Stimulated activated CD4-positive, alpha-beta T cell treated with anti-CD3 and anti-CD28 coated beads, Interleukin-4, amount 100 ng/mL, for 48 hours (primary cell): Measurements from ENCODE around the gene OXER1.

ENCODE experiments used
- DNase-seq, 2 donors: peaks; one replicate each; pipeline ENCODE4 v3.0.0-alpha.2; 2020; ENCODE audit warnings: low read depth in 2 of 2

Gene OXER1

DNA sequence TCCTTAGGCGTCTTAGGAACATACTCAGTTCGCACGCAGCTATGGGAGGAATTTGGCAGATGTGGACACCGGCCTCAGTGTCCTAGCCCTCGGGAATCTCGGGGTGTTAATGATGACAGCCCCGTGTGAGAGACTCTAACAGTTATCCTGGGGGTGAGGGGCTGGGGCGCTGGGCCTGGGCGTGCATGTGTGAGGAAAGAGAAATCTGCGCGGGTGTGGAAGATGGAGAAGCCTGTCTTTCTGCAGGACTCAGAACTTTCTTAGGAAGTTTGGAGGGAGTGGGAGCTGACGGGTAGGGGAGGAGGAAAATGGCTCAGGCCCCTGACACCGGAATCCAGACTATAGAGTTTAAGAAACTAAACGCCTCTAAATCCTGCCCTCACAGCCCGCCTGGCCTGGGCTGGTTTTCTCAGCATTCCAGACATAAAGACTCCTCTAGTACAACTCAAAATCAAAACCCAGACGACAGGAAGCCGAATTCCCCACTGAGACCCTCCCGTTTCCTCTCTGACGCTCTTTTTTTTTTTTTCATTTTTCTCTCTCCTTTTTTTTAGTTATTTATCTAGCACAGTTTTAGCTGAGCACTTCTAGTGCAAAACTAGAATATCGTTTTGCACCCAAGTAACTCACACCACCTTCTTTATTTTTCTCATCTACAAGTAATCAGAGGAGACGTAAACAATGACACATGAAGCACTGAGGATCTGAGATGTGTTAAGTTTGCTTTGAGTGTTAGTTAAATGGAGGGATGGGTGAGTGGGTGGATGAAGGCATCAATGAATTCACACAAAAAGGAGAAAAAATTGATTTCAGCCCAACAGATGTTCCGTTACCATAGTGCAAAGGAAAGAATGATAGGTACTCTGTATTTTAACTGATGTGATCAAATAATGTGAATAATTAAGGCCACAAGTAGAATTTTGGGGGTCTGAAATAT lies 29.7 kb upstream of the OXER1 start:
- DNase-seq = no peak

DNA sequence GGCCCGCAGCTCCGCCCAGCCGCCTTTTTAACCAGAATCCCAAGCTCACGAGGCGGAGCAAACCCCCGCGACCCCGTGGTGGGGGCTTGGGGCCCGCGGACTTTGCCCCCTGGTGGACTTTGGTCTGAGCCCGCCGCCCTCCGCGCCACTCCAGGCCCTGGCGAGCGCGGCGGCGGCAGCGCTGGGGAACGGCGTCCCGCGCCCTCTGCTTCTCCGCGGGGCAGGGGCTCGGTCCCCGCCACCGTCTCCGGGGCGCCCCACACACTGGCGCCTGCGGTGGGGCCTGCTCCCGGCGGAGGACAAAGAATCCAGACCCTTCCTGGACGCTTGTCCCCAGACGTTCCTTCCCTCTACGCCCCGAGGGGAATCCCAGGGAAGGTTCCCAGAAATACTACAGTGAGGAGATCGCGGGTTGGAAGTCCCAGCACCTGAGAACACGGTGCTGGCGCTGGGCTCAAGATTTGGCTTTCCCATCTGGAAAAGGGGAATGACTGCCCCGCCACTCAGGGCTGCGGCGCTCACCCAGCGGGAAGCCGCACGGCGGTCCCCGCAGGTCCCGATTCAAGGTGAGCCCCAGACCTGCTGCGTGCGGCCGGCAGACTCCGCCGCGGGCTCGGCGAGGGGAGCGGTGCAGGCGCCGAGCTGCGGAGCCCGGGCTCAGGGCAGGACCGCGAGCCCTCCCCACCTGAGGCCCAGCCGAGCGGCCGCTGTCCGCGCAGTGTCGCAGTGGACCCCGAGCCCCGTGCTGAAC lies 28.8 kb upstream of the OXER1 start, which contains the start of gene HAAO:
HAAO (minus strand) TSS at position 1 of the 751 bp plus-strand sequence. CDS start 47 bp downstream, outside the sequence.
- no peak for DNase-seq

- DNase-seq = peak in 1 of 2 donors; percentile 16
Measured at GRCh38 chr2:42792087-42792582, 28.2 kb upstream of the OXER1 start.

- DNase-seq = no peak
Measured at GRCh38 chr2:42791606-42792005, 27.7 kb upstream of the OXER1 start.

DNA sequence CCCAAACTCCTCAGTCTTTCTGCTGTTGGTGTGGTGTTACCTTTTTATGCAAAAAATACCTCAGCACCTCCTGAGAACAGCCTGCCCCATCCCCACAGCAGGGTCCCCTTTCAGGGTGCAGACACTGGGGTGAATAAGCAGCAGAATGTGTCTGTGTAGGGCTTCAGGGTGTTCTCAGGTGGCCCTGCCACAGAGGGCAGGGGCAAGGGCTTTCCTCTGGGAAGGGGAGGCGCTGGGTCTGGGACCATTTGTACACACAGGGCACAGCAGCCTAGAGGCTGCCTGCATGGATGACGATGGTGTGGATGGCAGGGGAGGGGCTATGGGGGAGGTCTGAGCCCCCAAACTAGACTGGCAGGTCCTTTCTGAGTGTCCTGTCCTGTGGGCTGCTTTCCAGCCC lies 25.8 kb upstream of the OXER1 start:
- DNase-seq = no peak

- DNase-seq = no peak
Measured at GRCh38 chr2:42788882-42789281, 24.9 kb upstream of the OXER1 start.

DNA sequence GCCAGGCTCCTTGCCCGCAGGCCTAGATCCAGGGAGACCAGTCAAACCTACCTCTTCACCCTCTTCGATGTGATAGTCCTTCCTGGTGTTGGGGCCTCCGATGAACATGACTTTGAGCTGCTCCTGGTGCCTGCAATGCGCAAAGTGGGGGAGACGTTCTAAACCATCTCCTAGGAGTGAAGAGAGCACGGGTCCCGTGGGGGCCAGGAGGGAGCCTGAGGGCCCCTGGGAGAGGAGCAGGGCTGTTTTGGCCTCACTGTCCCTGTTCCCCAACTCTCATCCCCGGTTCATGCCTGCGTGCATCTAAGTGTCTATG lies 24.5 kb upstream of the OXER1 start:
- DNase-seq = no peak

GRCh38 chr2:42787788-42788477 lies 24.0 kb upstream of the OXER1 start:
- DNase-seq = no peak

- no peak for DNase-seq
Measured at GRCh38 chr2:42787424-42787787, 23.5 kb upstream of the OXER1 start.

GRCh38 chr2:42786561-42787345 lies 22.8 kb upstream of the OXER1 start:
- DNase-seq = no peak

- DNase-seq = no peak
Measured at GRCh38 chr2:42784204-42784880, 20.4 kb upstream of the OXER1 start.

DNA sequence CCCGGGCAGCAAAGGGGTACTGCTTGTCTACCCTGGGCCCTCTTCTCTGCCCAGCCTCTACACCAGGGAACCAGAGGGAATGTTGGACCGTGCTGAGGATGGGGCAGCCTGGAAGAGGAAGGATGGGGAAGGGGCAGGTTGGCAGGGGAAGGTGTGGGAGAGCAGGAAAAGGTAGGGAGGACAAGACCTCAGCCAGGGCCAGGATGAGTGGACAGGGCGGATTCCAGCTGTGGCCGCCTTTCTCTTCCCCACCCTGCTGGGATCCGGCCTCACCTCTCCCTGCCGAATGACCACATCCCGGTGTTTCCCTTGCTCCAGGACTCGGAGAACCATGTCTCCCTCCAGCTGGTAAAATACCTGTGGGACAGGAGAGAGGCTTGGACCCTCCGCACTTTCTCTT lies 19.6 kb upstream of the OXER1 start:
- DNase-seq = no peak

- no peak for DNase-seq
Measured at GRCh38 chr2:42781181-42781580, 17.2 kb upstream of the OXER1 start.

- no peak for DNase-seq
Measured at GRCh38 chr2:42777883-42778805, 14.2 kb upstream of the OXER1 start.

DNA sequence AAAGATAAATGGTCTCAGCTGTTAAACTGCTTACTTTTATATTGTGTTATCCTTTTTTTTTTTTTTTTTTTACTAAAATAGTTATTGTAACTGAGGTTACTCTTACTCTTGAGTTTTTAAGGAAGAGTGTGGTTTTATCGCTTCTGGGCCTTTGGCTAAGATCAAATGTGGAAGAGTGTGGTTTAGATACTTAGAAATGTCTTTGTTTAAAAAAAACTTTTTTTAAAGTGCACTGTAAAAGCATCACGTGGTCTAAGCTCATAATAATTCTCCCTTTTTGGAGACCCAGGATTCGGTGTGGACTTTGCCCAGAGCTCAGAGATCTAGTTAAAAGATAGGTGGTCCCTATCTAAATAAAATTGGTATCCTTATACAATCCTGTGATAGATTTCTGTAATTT lies 11.9 kb upstream of the OXER1 start:
- DNase-seq = no peak

DNA sequence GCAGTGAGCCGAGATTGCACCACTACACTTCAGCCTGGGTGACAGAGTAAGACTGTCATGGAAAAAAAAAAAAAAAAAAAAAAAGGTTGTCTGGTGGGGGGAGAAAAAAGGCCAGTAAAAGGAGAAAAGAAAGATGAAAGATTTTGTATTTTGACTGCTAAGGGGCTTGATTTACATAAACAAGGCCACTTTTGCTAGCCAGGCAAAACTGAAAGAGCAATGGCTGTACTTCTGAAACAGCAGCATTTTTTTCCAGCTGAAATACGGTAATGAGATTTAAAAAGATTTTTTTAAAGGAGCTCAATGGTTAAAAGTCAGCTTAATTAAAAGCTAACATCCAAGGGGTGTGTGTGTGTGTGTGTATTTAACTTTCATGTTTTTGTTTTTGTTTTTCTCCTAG lies 11.3 kb upstream of the OXER1 start:
- no peak for DNase-seq

GRCh38 chr2:42771546-42772153 lies 7.7 kb upstream of the OXER1 start:
- no peak for DNase-seq

DNA sequence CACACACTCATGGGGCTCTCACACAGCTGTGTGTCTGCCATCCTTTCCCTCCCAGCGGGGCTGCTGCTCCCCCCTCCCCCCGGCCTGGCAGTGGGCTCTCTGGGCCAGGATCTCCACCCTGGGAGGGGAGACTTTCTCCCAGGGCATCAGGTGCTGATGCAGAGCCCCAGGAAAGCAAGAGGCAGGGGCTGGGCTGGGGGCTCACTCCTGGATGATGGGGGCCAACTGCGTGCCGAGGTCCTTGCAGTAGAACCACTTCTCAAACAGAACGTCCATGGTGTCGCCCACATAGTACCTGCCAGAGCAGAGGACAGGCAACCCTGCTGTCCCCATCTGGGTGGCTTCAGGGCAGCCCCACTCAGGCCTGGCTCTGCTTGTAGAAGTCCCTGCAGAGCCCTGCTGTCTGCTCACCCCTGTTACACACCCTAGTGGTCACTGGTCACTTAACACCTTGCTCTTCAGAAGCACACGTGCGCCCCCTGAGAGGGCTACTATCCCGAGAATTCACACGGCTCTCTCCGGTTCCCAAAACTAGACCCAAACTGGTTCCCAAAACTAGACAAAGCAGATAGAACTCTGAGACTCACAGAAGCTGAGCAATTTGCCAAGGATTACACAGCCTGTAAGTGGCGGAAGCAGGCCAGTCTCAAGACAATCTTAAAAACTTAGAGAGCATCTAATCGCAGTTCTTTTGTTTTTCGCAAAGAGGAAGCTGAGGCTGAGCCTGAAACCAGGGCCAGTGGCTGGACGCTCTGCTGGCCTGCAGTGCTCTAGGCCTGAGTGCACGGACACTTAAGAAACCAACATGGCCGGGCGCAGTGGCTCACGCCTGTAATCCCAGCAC lies 6.6 kb upstream of the OXER1 start:
- DNase-seq = no peak
